Tibial artery (tissue), 4 donors: Measurements from ENCODE around the gene LOXHD1.

Experiments
- DNase-seq, 2 donors: peaks; one replicate each; pipeline ENCODE4 v3.0.0-alpha.2; 2019
- H3K27ac ChIP-seq, 2 donors: fragments of 200-600 bp; sonication (generic) in 1 of 2; 1 replicate in 1 of 2; 2 replicates in 1 of 2; pipeline ENCODE4 v1.5.1; 2018 to 2019; ENCODE audit warnings: mild to moderate bottlenecking in 1 of 2
- H3K27me3 ChIP-seq, 2 donors: fragments of 200-600 bp; sonication (generic) in 1 of 2; one replicate each; pipeline versions ENCODE4 v1.5.1 to v1.6.0; 2016 to 2019
- H3K36me3 ChIP-seq, 3 donors: fragments of 200-600 bp; sonication (generic) in 2 of 3; one replicate each; pipeline ENCODE4 v1.5.1; 2016 to 2019; ENCODE audit warnings: mild to moderate bottlenecking in 2 of 3
- H3K4me1 ChIP-seq, 4 donors: fragments of 200-600 bp; sonication (generic) in 2 of 4; 1 replicate in 3 of 4; 2 replicates in 1 of 4; pipeline ENCODE4 v1.5.1; 2016 to 2019
- H3K4me3 ChIP-seq, 2 donors: fragments of 200-600 bp; sonication (generic) in 1 of 2; 1 replicate in 1 of 2; 2 replicates in 1 of 2; pipeline ENCODE4 v1.5.1; 2018 to 2019; ENCODE audit warnings: mild to moderate bottlenecking in 2 of 2
- H3K9me3 ChIP-seq, 3 donors: fragments of 200-600 bp; sonication (generic) in 1 of 3; one replicate each; pipeline ENCODE4 v1.5.1; 2016 to 2019
- intact Hi-C: fragments of 100-400 bp; cut with DNase I; formaldehyde crosslinking; loops from one replicate; pipeline ENCODE4 v1.15.0; 2023; ENCODE audit warnings: low total_unique reads
- TF ChIP-seq, protein P1 (sequence below), 2 experiments: fragments of 200-600 bp in 1 of 2; fragments of 450-650 bp in 1 of 2; IDR thresholded peaks; one replicate each; pipeline ENCODE4 v1.5.1; 2017 to 2019; ENCODE audit warnings: antibody characterized with exemption in 2 of 2, mild to moderate bottlenecking in 1 of 2, moderate library complexity in 1 of 2

LOXHD1 gene

DNA sequence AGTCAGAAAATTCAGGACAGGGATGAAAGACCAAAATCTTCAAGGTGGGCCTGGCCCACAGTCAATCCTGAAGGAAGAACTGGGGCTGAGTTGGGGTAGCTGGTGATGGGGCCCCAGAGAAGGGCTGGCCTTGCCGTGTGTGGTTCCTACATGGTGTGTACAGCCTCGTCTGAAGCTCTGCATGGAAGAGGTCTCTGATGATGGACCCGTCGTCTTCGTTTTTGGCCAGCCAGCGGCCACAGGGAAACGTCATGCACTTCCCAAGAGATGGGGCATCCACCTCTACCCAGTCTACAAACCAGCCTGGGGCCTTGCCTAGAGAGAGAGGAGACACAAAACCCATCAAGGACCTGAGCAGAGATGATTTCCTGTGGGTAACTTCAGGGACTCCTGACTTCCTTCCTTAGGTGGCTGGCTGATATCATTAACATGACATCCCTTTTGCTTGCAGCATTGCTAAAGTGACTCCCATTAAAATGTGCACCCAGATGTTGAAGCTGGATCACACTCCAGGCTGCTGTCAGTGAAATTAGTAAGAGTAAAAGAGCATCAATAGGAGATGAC lies 115.3 kb downstream of the LOXHD1 start:
- Histone ChIP-seq H3K27me3 (no peaks in the 10 kb centered on the region), H3K27ac (no peak overlapping the region), H3K4me1 (no peaks in the 10 kb centered on the region), H3K36me3 (no peaks in the 10 kb centered on the region), H3K4me3 (no peak overlapping the region), H3K9me3 (no peaks in the 10 kb centered on the region)
- intact Hi-C loops, result no loop called here
- DNase-seq, result no peak
- TF ChIP-seq, protein P1, sequence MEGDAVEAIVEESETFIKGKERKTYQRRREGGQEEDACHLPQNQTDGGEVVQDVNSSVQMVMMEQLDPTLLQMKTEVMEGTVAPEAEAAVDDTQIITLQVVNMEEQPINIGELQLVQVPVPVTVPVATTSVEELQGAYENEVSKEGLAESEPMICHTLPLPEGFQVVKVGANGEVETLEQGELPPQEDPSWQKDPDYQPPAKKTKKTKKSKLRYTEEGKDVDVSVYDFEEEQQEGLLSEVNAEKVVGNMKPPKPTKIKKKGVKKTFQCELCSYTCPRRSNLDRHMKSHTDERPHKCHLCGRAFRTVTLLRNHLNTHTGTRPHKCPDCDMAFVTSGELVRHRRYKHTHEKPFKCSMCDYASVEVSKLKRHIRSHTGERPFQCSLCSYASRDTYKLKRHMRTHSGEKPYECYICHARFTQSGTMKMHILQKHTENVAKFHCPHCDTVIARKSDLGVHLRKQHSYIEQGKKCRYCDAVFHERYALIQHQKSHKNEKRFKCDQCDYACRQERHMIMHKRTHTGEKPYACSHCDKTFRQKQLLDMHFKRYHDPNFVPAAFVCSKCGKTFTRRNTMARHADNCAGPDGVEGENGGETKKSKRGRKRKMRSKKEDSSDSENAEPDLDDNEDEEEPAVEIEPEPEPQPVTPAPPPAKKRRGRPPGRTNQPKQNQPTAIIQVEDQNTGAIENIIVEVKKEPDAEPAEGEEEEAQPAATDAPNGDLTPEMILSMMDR (IDR thresholded peaks at IDR 0.05), result no peak

DNA sequence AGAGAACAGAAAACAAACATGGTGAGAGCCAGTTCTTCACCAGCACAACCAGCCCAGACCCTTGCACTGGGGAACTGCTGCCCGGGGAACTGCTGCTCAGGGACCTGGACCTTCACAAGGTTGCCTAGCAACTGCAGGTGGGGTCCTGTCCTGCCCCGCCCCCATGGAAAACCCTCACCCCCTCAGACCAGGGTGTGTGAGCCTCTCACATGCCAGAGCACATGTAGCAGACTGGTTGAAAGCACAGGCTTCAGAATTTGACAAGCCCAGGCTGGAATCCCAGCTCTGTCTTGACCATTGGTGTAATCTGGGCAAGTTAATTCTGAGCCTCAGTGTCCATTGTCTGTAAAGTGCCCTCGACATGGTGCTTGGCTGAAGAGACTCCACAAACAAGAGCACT lies 118.6 kb downstream of the LOXHD1 start:
- Histone ChIP-seq H3K27ac (no peak overlapping the region), H3K36me3 (no peaks in the 10 kb centered on the region), H3K4me3 (no peak overlapping the region), H3K27me3 (no peaks in the 10 kb centered on the region), H3K9me3 (no peaks in the 10 kb centered on the region), H3K4me1 (no peaks in the 10 kb centered on the region)
- intact Hi-C loops, result no loop called here
- no peak for DNase-seq
- TF ChIP-seq, protein P1 (IDR thresholded peaks at IDR 0.05), result no peak

DNA sequence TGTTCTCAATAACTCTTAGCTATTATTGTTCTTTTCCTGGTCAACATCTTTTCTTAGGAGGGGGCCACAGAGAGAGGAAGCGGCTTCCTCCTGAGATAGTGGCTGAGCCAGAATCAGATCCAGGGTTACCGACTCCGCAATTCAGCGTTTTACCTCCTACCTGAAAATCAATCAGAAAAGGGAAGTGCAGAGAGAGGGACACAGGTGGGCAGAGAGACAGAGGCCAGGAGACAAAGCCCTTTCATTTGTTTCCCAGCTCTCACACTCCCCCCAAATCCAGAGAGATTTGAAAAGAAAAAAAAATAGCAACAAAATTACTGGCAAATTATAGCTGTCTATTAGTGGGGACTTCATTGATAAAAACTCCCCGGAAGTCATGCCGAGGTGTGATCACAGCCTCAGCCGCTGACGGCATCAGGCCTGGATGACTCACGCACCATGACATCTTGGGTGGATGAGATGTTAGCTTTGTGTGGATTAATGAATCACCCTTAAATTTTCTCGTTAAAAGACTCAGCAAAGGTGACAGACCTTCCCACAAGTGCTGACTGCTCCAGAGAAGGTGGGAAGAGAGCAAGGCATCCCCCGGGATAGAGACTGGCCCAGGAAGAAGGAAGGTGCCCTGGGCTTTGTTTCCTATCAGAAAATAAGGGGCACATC lies 120.7 kb downstream of the LOXHD1 start:
- no peaks in the 10 kb centered on the region for H3K4me1 ChIP-seq
- DNase-seq, result no peak
- H3K4me3 ChIP-seq, result no peak overlapping the region
- intact Hi-C loops, result no loop called here
- no peaks in the 10 kb centered on the region for H3K27me3 ChIP-seq
- H3K36me3 ChIP-seq, result no peaks in the 10 kb centered on the region
- H3K9me3 ChIP-seq, result no peaks in the 10 kb centered on the region
- TF ChIP-seq, protein P1 (IDR thresholded peaks at IDR 0.05), result no peak
- no peak overlapping the region for H3K27ac ChIP-seq

DNA sequence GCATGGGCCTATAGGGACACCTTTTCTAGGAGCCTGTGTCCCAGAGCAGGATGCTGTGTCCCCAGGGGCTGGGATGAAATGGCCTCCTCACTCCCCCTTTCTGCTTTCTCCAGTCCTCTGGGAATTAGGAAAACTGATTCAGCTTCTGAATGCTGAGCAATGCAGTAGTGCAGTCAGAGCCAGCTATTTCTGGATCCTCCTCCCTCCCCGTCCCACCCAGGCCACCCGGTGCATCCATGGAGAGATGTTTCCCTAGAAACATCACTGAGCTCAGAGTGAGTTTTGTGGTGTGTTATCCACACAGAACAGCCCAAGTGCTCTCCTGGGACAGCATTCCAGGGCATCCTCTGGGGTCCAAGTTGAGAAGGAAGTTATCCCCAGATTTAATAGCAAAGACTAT lies 125.5 kb downstream of the LOXHD1 start:
- H3K4me1 ChIP-seq, result no peaks in the 10 kb centered on the region
- DNase-seq, result no peak
- TF ChIP-seq, protein P1 (IDR thresholded peaks at IDR 0.05), result no peak
- no peaks in the 10 kb centered on the region for H3K9me3 ChIP-seq
- H3K36me3 ChIP-seq, result no peaks in the 10 kb centered on the region
- intact Hi-C loops, result no loop called here
- no peaks in the 10 kb centered on the region for H3K27me3 ChIP-seq
- no peak overlapping the region for H3K27ac ChIP-seq
- no peak overlapping the region for H3K4me3 ChIP-seq

DNA sequence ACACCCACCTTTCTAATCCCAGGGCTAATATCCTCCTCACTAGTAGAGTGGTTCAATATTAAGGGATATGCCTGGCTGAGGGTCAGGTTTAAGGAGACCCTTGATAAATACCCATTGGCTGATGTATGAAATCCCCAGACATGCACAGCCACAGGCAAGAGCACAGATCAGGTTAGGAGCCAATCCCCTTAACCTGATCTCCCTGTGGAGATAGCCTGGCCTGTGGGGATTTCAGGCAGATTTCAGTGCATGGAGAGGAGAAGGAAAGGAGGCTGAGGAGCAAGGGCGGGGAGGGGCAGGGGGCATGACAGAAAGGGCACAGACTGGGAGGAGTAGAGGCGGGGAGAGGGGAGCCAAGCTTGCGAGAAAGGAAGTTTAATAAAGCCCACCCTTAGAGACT lies 129.0 kb downstream of the LOXHD1 start:
- no peak overlapping the region for H3K4me3 ChIP-seq

More for the DNA sequence above, 129.0 kb downstream of the LOXHD1 start:
- TF ChIP-seq, protein P1 (IDR thresholded peaks at IDR 0.05), result no peak
- DNase-seq, result no peak
- Histone ChIP-seq H3K27me3 (peaks cover 0 to 10% of the 10 kb centered on the region in 2 donors), H3K9me3 (no peaks in the 10 kb centered on the region), H3K36me3 (no peaks in the 10 kb centered on the region), H3K27ac (no peak overlapping the region), H3K4me1 (no peaks in the 10 kb centered on the region)
- intact Hi-C loops, result no loop called here
